ENCODE measurements around the gene VPS51. TPM values are rescaled to one million over a fixed set of nuclear protein-coding genes. Genes with fewer than 3 reads are reported as not detected.

Gene VPS51
- total RNA-seq, 4 donors from 2014 or later: 206 to 515 (median 266) TPM

DNA sequence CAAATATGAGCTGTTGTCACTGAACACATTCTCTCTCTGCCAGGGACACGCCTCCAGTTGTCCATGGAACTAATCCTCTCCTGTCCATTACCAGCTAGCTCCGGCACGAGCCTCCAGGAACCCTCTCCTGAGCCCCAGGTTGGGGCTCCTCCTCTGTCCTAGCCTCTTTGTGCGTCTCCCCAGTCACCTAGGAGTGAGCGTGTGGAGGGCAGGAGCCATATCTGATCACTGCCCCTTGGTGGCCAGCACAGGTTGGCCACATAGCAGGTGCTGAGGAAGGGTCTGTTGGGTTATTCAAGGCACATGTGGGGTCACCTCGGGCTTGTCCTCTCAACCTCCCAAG lies 35.9 kb downstream of the VPS51 start:
- H3K27me3 ChIP-seq: no peaks in the 10 kb centered on the region
- intact Hi-C loops (cut with DNase I; ENCODE audit: low total_unique reads): loop anchor here (2.0 kb wide), 1 partner anchor 725 kb away; no protein-coding TSS in a partner anchor
- H3K9me3 ChIP-seq: no peaks in the 10 kb centered on the region
- TF ChIP-seq, protein P1, sequence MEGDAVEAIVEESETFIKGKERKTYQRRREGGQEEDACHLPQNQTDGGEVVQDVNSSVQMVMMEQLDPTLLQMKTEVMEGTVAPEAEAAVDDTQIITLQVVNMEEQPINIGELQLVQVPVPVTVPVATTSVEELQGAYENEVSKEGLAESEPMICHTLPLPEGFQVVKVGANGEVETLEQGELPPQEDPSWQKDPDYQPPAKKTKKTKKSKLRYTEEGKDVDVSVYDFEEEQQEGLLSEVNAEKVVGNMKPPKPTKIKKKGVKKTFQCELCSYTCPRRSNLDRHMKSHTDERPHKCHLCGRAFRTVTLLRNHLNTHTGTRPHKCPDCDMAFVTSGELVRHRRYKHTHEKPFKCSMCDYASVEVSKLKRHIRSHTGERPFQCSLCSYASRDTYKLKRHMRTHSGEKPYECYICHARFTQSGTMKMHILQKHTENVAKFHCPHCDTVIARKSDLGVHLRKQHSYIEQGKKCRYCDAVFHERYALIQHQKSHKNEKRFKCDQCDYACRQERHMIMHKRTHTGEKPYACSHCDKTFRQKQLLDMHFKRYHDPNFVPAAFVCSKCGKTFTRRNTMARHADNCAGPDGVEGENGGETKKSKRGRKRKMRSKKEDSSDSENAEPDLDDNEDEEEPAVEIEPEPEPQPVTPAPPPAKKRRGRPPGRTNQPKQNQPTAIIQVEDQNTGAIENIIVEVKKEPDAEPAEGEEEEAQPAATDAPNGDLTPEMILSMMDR (IDR thresholded peaks at IDR 0.05 in 4 of 5, conservative IDR thresholded peaks at IDR 0.05 in 1 of 5): no peak
- TF ChIP-seq POLR2A (IDR thresholded peaks at IDR 0.05): no peak
- ATAC-seq: no peak
- no peak overlapping the region for H3K4me3 ChIP-seq
- H3K4me1 ChIP-seq: peaks cover 27 to 29% of the 10 kb centered on the region in 2 donors
- in situ Hi-C loops (cut with MboI; ENCODE audit: low sequenced_read_pairs in 4 of 4): no loop called here
- no peak for DNase-seq
- H3K27ac ChIP-seq: peak overlapping the region in 1 of 4 donors; percentile 31
- peaks cover 0 to 60% of the 10 kb centered on the region in 2 donors for H3K36me3 ChIP-seq

DNA sequence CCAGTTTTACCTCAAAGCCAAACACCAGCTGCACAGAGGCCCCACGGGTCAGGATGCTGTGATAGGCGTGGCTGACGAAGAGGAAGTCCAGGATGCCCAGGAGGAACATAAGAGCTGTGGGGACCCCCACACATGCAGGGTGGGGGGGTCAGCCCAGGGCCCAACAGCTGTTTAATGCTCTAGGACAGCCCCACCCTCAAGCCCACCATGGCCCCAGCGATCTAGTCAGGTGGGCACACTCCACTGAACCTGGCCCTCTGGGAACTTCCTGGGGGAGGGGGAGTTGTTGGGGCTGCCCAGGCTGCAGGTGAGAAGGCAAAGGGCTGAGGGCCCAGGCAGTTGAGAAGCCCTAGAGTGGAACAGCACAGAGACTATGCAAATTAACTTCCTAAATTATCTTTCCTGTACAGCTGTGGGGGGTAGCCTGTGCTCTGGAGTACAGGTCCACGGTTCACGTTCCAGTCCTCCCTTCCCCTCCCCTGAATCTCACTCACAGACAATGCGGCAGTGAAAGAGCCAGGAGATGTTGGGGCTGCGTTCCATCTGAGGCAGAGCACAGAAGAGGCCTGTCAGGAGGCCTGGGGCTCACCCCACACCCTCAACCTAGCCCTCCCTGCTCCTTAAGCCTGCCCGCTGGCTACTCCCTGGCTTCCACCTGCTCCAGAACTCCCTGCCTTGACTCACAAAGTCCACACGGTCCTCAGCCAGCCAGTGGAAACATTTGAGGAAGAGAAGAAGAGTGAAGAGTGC lies 36.4 kb downstream of the VPS51 start:
- in situ Hi-C loops (cut with MboI; ENCODE audit: low sequenced_read_pairs in 4 of 4) (no loop called here), intact Hi-C loops (cut with DNase I; ENCODE audit: low total_unique reads) (loop anchor here (2.0 kb wide), 1 partner anchor 724 kb away; no protein-coding TSS in a partner anchor)
- DNase-seq (no peak), ATAC-seq (no peak)
- Histone ChIP-seq H3K9me3 (no peaks in the 10 kb centered on the region), H3K4me3 (no peak overlapping the region), H3K27ac (peak overlapping the region in 2 of 4 donors; percentile 13 to 99), H3K36me3 (peaks cover 0 to 55% of the 10 kb centered on the region in 2 donors), H3K4me1 (peaks cover 27 to 29% of the 10 kb centered on the region in 2 donors), H3K27me3 (no peaks in the 10 kb centered on the region)
- TF ChIP-seq, protein P1 (IDR thresholded peaks at IDR 0.05 in 4 of 5, conservative IDR thresholded peaks at IDR 0.05 in 1 of 5): no peak
- TF ChIP-seq POLR2A (IDR thresholded peaks at IDR 0.05): no peak

DNA sequence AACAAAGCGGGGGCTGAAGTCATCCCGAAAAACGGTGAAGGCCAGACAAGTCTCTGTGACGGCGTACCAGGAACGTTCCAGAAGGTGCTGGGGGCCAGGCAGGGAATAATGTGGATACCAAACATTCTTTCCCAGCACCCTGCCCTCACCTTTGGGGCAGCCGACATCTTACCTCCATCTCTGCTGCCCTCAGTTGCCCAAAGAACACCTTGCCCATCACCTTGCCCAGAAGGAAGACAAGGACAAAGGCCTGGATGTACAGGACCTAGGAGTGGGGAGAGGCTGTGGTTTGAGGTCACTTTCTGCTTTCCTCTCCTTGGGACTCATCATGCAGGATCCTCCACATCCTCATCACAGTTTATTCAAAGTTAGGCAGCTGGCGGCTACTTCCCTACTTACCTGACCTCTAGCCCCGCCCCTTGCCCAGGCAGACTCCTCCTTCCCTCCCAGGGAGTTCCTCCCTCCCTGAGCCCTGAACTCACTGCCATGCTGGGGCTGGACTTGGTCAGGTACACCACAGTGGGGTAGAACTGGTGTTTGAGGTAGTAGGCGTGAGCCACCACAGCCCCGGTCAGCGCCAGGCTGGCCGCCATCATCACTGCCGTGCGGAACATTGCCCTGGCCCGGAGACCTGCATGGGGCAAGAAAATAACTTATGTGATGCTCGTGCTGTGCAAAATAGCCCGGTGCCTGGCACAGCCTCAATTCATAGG lies 37.1 kb downstream of the VPS51 start:
- Histone ChIP-seq H3K27ac (peak overlapping the region; percentile 87 to 99 (median 98)), H3K9me3 (no peaks in the 10 kb centered on the region), H3K27me3 (no peaks in the 10 kb centered on the region), H3K4me1 (peaks cover 27 to 29% of the 10 kb centered on the region in 2 donors), H3K36me3 (peaks cover 0 to 48% of the 10 kb centered on the region in 2 donors), H3K4me3 (peak overlapping the region; percentile 84 to 99 (median 92))
- intact Hi-C loops (cut with DNase I; ENCODE audit: low total_unique reads) (loop anchor here (2.0 kb wide), 1 partner anchor 724 kb away; no protein-coding TSS in a partner anchor), in situ Hi-C loops (cut with MboI; ENCODE audit: low sequenced_read_pairs in 4 of 4) (no loop called here)
- ATAC-seq (no peak), DNase-seq (no peak)
- no peak for TF ChIP-seq POLR2A (IDR thresholded peaks at IDR 0.05)
- TF ChIP-seq, protein P1 (IDR thresholded peaks at IDR 0.05 in 4 of 5, conservative IDR thresholded peaks at IDR 0.05 in 1 of 5): no peak

DNA sequence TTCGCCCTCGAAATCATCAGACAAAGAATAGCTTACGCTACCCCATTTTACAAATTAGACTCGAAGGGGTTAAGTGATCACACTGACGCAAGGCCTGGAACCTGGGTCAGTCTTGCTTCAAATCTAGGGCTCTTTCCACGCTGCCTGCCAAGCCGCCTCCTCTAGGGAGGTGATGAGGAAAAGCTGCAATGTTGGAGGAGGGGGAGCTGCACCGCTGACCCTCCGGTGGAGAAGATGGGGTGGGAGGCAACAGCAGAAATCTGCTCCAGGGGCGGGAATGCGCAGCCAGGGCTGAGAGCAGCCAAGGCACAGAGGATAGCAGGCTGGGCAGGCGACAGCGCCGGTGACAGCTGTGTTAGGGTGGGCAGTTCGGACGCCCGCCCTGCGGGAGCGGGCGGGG lies 37.7 kb downstream of the VPS51 start:
- ATAC-seq (no peak), DNase-seq (peak in 1 of 2 donors; percentile 47)

More for the DNA sequence above, 37.7 kb downstream of the VPS51 start:
- intact Hi-C loops (cut with DNase I; ENCODE audit: low total_unique reads) (loop anchor here (1.0 to 2.0 kb wide), 3 partner anchors 11 to 723 kb away; partner anchors contain the start of genes FAU and MRPL49), in situ Hi-C loops (cut with MboI; ENCODE audit: low sequenced_read_pairs in 4 of 4) (no loop called here)
- no peak for TF ChIP-seq POLR2A (IDR thresholded peaks at IDR 0.05)
- TF ChIP-seq, protein P1 (IDR thresholded peaks at IDR 0.05 in 4 of 5, conservative IDR thresholded peaks at IDR 0.05 in 1 of 5): no peak
- peak overlapping the region; percentile 87 to 99 (median 98) for H3K27ac ChIP-seq
- H3K36me3 ChIP-seq: peaks cover 0 to 42% of the 10 kb centered on the region in 2 donors
- peaks cover 27 to 29% of the 10 kb centered on the region in 2 donors for H3K4me1 ChIP-seq
- peak overlapping the region; percentile 84 to 99 (median 92) for H3K4me3 ChIP-seq
- no peaks in the 10 kb centered on the region for H3K27me3 ChIP-seq
- no peaks in the 10 kb centered on the region for H3K9me3 ChIP-seq

Measured in gastrocnemius medialis (tissue), 4 donors.